Smooth muscle cell of the umbilical artery (primary cell): ENCODE measurements around the gene CMKLR1. TPM values are rescaled to one million over a fixed set of nuclear protein-coding genes. Genes with fewer than 3 reads are reported as not detected.

ENCODE experiments used
- total RNA-seq: library from RNA; depleted of rRNA; stranded (reverse); fragments of >200 nt; gene quantifications from 2 replicates; pipeline ENCODE4 v1.2.3, GENCODE V29; 2014

Gene CMKLR1
- 0.28 and 0.59 TPM in 2 replicates for total RNA-seq

GRCh38 chr12:108338915-108339657 lies at the start of gene CMKLR1:
Gene CMKLR1, minus strand, starts transcription at chr12:108339311. Its CDS starts 45,720 bp downstream, at chr12:108293591.

Other genes starting within 250 kb of the CMKLR1 start
- gene WSCD2, start 210.0 kb downstream of the CMKLR1 start, total RNA-seq: not detected in 2 replicates
- gene FICD, start 176.0 kb upstream of the CMKLR1 start, total RNA-seq: 17.1 and 22.6 TPM in 2 replicates
- gene SART3, start 221.9 kb upstream of the CMKLR1 start, total RNA-seq: 49.6 and 57.2 TPM in 2 replicates
- 127 and 155 TPM in 2 replicates for gene ISCU, start 223.3 kb upstream of the CMKLR1 start, total RNA-seq